ENCODE measurements around the gene CFAP73. TPM values are rescaled to one million over a fixed set of nuclear protein-coding genes. Genes with fewer than 3 reads are reported as not detected.
"Not testable (repeated sequence)": the region's sequence is repeated elsewhere in the genome, so short reads cannot be mapped to it uniquely, and the experiment has no call there.

CFAP73 gene
- total RNA-seq, 8 experiments from 2014 or later, result 0.22 to 2.1 (median 0.44) TPM; not detected in 2

- in situ Hi-C loops (cut with MboI; ENCODE audit: low pct_unique_long_range_greater_than_20kb in 2 of 9, low sequenced_read_pairs in 9 of 9, unreplicated experiment in 9 of 9), result no loop called here
- Histone ChIP-seq H3K27ac (no peak overlapping the region), H3K4me3 (no peak overlapping the region), H3K4me1 (replicated peaks in 1 of 2) (no peaks in the 10 kb centered on the region)
- WGBS, 10 experiments, result 20 to 100% (median 63%) methylated on average over 1 to 12 of the region's 39 CpGs; no CpG with 5 or more reads in 6 of the 10 experiments
- peak in 3 of 8 experiments; percentile 27 to 62 (median 38) for ATAC-seq (replicated peaks in 6 of 8)
These were observed 37.3 kb upstream of the CFAP73 start for GRCh38 chr12:113112043-113112899.

DNA sequence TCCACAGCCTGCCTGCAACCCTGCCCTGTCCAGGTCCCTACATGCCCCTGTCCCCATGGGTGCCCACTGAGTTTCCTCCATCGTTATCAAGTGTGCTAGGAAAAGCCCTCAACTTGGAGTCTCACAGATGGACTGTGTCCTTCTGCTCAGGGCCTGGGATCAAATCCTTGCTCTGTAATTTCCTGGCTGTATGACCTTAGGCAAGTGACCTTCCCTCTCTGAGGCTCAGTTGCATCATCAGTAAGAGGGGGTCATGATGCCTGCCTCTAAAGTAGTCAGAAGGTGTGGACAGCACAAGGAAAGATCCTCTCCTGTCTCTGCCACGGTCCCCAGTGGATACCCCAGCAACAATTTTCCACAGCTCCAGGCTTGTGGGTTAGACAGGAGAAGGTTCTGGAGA lies 36.1 kb upstream of the CFAP73 start:
- ATAC-seq (replicated peaks in 6 of 8), result no peak
- WGBS, 10 experiments, result 86 to 100% (median 100%) methylated on average over 1 of the region's 2 CpGs; no CpG with 5 or more reads in 5 of the 10 experiments
- in situ Hi-C loops (cut with MboI; ENCODE audit: low pct_unique_long_range_greater_than_20kb in 2 of 9, low sequenced_read_pairs in 9 of 9, unreplicated experiment in 9 of 9), result no loop called here
- Histone ChIP-seq H3K4me1 (replicated peaks in 1 of 2) (no peaks in the 10 kb centered on the region), H3K27ac (no peak overlapping the region), H3K4me3 (no peak overlapping the region)

DNA sequence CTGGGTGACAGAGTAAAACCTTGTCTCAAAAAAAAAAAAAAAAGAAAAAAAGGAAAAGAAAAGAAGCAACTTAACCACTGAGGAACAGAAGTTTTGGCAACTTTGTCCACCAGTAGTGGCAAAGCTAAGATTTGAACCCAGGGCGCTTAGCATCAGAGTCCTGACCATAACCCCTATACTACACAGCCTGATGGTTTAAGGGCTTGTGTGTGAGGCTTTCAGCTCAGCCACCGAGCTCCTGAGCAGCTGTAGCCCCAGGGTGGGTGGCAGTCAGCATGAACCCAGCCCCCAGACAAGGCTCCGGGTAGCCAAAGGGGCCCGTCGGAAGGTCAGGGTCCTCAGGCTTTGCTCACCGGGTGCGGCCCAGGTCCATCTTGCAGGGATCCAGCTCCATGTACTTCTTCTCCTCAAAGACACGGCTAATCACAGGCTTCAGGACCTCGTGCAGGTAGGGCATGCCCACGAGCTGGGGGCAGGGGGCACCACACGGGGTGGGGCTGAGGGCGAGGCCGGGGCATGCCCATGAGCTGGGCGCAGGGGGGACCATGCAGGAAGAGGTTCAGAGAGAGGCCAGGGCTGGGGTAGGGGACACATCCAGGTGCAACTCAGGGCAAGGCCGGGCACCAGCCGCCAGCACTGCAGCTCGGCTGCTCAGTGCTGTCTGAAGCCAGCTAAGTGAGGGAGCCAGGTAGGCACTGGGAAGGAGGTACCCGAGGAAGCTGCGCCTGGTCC lies 34.9 kb upstream of the CFAP73 start:
- 60 to 100% (median 80%) methylated on average over 1 to 4 of the region's 19 CpGs; no CpG with 5 or more reads in 4 of the 10 experiments for WGBS, 10 experiments
- peak in 1 of 8 experiments; percentile 48 for ATAC-seq (replicated peaks in 6 of 8)
- in situ Hi-C loops (cut with MboI; ENCODE audit: low pct_unique_long_range_greater_than_20kb in 2 of 9, low sequenced_read_pairs in 9 of 9, unreplicated experiment in 9 of 9), result no loop called here
- no peak overlapping the region for H3K27ac ChIP-seq
- peaks cover 0 to 2% of the 10 kb centered on the region in 2 donors for H3K4me1 ChIP-seq (replicated peaks in 1 of 2)
- H3K4me3 ChIP-seq, result no peak overlapping the region

GRCh38 chr12:113115455-113116126 lies 33.9 kb upstream of the CFAP73 start:
- no peak for ATAC-seq (replicated peaks in 6 of 8)
- in situ Hi-C loops (cut with MboI; ENCODE audit: low pct_unique_long_range_greater_than_20kb in 2 of 9, low sequenced_read_pairs in 9 of 9, unreplicated experiment in 9 of 9), result no loop called here
- Histone ChIP-seq H3K4me3 (no peak overlapping the region), H3K27ac (no peak overlapping the region), H3K4me1 (replicated peaks in 1 of 2) (peaks cover 5 to 10% of the 10 kb centered on the region in 2 donors)
- 63 to 90% (median 80%) methylated on average over 2 to 5 of the region's 22 CpGs; no CpG with 5 or more reads in 5 of the 10 experiments for WGBS, 10 experiments

GRCh38 chr12:113116875-113117274 lies 32.6 kb upstream of the CFAP73 start:
- in situ Hi-C loops (cut with MboI; ENCODE audit: low pct_unique_long_range_greater_than_20kb in 2 of 9, low sequenced_read_pairs in 9 of 9, unreplicated experiment in 9 of 9), result no loop called here
- peaks cover 5 to 10% of the 10 kb centered on the region in 2 donors for H3K4me1 ChIP-seq (replicated peaks in 1 of 2)
- ATAC-seq (replicated peaks in 6 of 8), result peak in 1 of 8 experiments; percentile 52
- 10 to 100% (median 44%) methylated on average over 1 to 4 of the region's 6 CpGs; no CpG with 5 or more reads in 3 of the 10 experiments for WGBS, 10 experiments
- H3K4me3 ChIP-seq, result no peak overlapping the region
- no peak overlapping the region for H3K27ac ChIP-seq

GRCh38 chr12:113117684-113118083 lies 31.8 kb upstream of the CFAP73 start:
- WGBS, 10 experiments, result 5 to 84% (median 44%) methylated on average over 1 to 8 of the region's 8 CpGs; no CpG with 5 or more reads in 2 of the 10 experiments
- H3K27ac ChIP-seq, result not testable (repeated sequence)

GRCh38 chr12:113118142-113118541 lies 31.4 kb upstream of the CFAP73 start:
- H3K4me3 ChIP-seq, result no peak overlapping the region
- peaks cover 5 to 10% of the 10 kb centered on the region in 2 donors for H3K4me1 ChIP-seq (replicated peaks in 1 of 2)
- in situ Hi-C loops (cut with MboI; ENCODE audit: low pct_unique_long_range_greater_than_20kb in 2 of 9, low sequenced_read_pairs in 9 of 9, unreplicated experiment in 9 of 9), result no loop called here
- ATAC-seq (replicated peaks in 6 of 8), result no peak
- no peak overlapping the region for H3K27ac ChIP-seq
- 29 to 100% (median 100%) methylated on average over 1 of the region's 1 CpG; no CpG with 5 or more reads in 3 of the 10 experiments for WGBS, 10 experiments

More at GRCh38 chr12:113117684-113118083, 31.8 kb upstream of the CFAP73 start:
- peak in 3 of 8 experiments; percentile 46 to 76 (median 56) for ATAC-seq (replicated peaks in 6 of 8)
- H3K4me3 ChIP-seq; in situ Hi-C loops (cut with MboI; ENCODE audit: low pct_unique_long_range_greater_than_20kb in 2 of 9, low sequenced_read_pairs in 9 of 9, unreplicated experiment in 9 of 9); H3K4me1 ChIP-seq (replicated peaks in 1 of 2): not testable (repeated sequence)

GRCh38 chr12:113119980-113120669 lies 29.4 kb upstream of the CFAP73 start:
- in situ Hi-C loops (cut with MboI; ENCODE audit: low pct_unique_long_range_greater_than_20kb in 2 of 9, low sequenced_read_pairs in 9 of 9, unreplicated experiment in 9 of 9), result no loop called here
- peak in 5 of 8 experiments; percentile 93 to 98 (median 96) for ATAC-seq (replicated peaks in 6 of 8)
- peaks cover 5 to 10% of the 10 kb centered on the region in 2 donors for H3K4me1 ChIP-seq (replicated peaks in 1 of 2)
- no peak overlapping the region for H3K27ac ChIP-seq
- H3K4me3 ChIP-seq, result no peak overlapping the region
- 0 to 83% (median 67%) methylated on average over 1 of the region's 4 CpGs; no CpG with 5 or more reads in 3 of the 10 experiments for WGBS, 10 experiments

- 0 to 100% (median 70%) methylated on average over 1 to 3 of the region's 3 CpGs; no CpG with 5 or more reads in 3 of the 10 experiments for WGBS, 10 experiments
- Histone ChIP-seq H3K4me1 (replicated peaks in 1 of 2) (peaks cover 5 to 10% of the 10 kb centered on the region in 2 donors), H3K4me3 (no peak overlapping the region), H3K27ac (no peak overlapping the region)
- in situ Hi-C loops (cut with MboI; ENCODE audit: low pct_unique_long_range_greater_than_20kb in 2 of 9, low sequenced_read_pairs in 9 of 9, unreplicated experiment in 9 of 9), result no loop called here
- peak in 2 of 8 experiments; percentile 44 to 71 for ATAC-seq (replicated peaks in 6 of 8)
These were observed 28.7 kb upstream of the CFAP73 start for GRCh38 chr12:113120670-113121370.

DNA sequence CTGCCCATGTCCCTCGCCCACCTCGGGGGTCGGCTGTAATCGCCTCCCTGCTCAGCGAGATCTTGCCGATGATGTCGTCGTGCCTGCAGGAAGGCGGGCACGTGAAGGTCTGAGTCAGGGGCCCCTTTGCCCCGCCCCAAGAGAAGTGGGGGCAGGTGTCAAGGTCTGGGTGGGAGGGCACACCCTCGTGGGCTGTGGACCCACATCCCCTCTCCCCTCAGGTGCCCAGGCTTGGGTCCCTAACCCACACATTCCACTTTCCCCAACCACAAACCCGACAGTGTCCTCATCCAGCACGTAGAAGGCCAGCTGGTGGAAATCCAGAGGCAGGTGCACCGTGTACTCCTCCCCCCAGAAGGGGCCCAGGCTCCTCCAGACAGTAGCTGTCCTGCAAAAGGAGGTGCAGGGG lies 21.7 kb upstream of the CFAP73 start:
- H3K27ac ChIP-seq, result no peak overlapping the region
- 18 to 50% (median 34%) methylated on average over 3 to 12 of the region's 15 CpGs; no CpG with 5 or more reads in 7 of the 10 experiments for WGBS, 10 experiments
- no peak overlapping the region for H3K4me3 ChIP-seq
- peaks cover 0 to 8% of the 10 kb centered on the region in 2 donors for H3K4me1 ChIP-seq (replicated peaks in 1 of 2)
- ATAC-seq (replicated peaks in 6 of 8), result peak in 2 of 8 experiments; percentile 4 to 57
- in situ Hi-C loops (cut with MboI; ENCODE audit: low pct_unique_long_range_greater_than_20kb in 2 of 9, low sequenced_read_pairs in 9 of 9, unreplicated experiment in 9 of 9), result no loop called here

GRCh38 chr12:113128802-113129663 lies 20.5 kb upstream of the CFAP73 start:
- H3K4me1 ChIP-seq (replicated peaks in 1 of 2), result peaks cover 0 to 8% of the 10 kb centered on the region in 2 donors
- WGBS, 10 experiments, result 0 to 100% (median 48%) methylated on average over 1 to 4 of the region's 9 CpGs; no CpG with 5 or more reads in 1 of the 10 experiments
- in situ Hi-C loops (cut with MboI; ENCODE audit: low pct_unique_long_range_greater_than_20kb in 2 of 9, low sequenced_read_pairs in 9 of 9, unreplicated experiment in 9 of 9), result no loop called here
- H3K27ac ChIP-seq, result no peak overlapping the region
- H3K4me3 ChIP-seq, result no peak overlapping the region
- no peak for ATAC-seq (replicated peaks in 6 of 8)
